Stimulated activated CD8-positive, alpha-beta memory T cell treated with anti-CD3 and anti-CD28 coated beads, Interleukin-12 subunit alpha, Interleukin-12 subunit beta, amount 100 ng/mL, for 24 hours (primary cell): ENCODE measurements around the gene RPS15.
"Not testable (repeated sequence)": the region's sequence is repeated elsewhere in the genome, so short reads cannot be mapped to it uniquely, and the experiment has no call there.

Experiments
- DNase-seq: peaks from one replicate; pipeline ENCODE4 v3.0.0-alpha.2; 2020; ENCODE audit errors: extremely low read depth

The RPS15 gene

GRCh38 chr19:1470305-1471009, 32.3 kb downstream of the RPS15 start:
- DNase-seq, result no peak

GRCh38 chr19:1471010-1471514, 32.9 kb downstream of the RPS15 start:
- DNase-seq, result no peak

- DNase-seq, result no peak
Measured at GRCh38 chr19:1471515-1472160, 33.4 kb downstream of the RPS15 start.

GRCh38 chr19:1472231-1473084, 34.3 kb downstream of the RPS15 start:
- no peak for DNase-seq

GRCh38 chr19:1473085-1473851, 35.1 kb downstream of the RPS15 start:
- DNase-seq, result no peak

- no peak for DNase-seq
Measured at GRCh38 chr19:1474011-1474764, 36.0 kb downstream of the RPS15 start.

GRCh38 chr19:1474765-1475351, 36.7 kb downstream of the RPS15 start:
- no peak for DNase-seq

GRCh38 chr19:1475751-1476437, 37.7 kb downstream of the RPS15 start:
- DNase-seq, result no peak

GRCh38 chr19:1477056-1477455, 38.9 kb downstream of the RPS15 start:
- DNase-seq, result not testable (repeated sequence)

GRCh38 chr19:1478934-1479707, 40.9 kb downstream of the RPS15 start, which contains the start of gene C19orf25:
C19orf25 (minus strand) TSS chr19:1479215; CDS start chr19:1478903, 312 bp downstream.
- DNase-seq, result peak; percentile 89

GRCh38 chr19:1481224-1481892, 43.2 kb downstream of the RPS15 start:
- DNase-seq, result no peak

GRCh38 chr19:1481893-1482360, 43.7 kb downstream of the RPS15 start:
- no peak for DNase-seq

GRCh38 chr19:1482361-1483130, 44.4 kb downstream of the RPS15 start:
- no peak for DNase-seq

GRCh38 chr19:1483131-1483978, 45.2 kb downstream of the RPS15 start:
- DNase-seq, result no peak

- no peak for DNase-seq
Measured at GRCh38 chr19:1483979-1484428, 45.8 kb downstream of the RPS15 start.
